ENCODE results near the gene STEAP4.

GRCh38 chr7:88344271-88344670 lies 37.6 kb upstream of the STEAP4 start:
- no peak for TF ChIP-seq CTCF (IDR thresholded peaks at IDR 0.05)
- no peak for TF ChIP-seq POLR2A (IDR thresholded peaks at IDR 0.05)

Data from testis (tissue), 2 donors.